NCI-H2081 (cell line): ENCODE data around the gene AMFR.

ENCODE experiments used
- DNase-seq, 2 experiments: peaks; one replicate each; lab custom pipeline; 2025; lab: John Stamatoyannopoulos, UW

Gene AMFR

DNA sequence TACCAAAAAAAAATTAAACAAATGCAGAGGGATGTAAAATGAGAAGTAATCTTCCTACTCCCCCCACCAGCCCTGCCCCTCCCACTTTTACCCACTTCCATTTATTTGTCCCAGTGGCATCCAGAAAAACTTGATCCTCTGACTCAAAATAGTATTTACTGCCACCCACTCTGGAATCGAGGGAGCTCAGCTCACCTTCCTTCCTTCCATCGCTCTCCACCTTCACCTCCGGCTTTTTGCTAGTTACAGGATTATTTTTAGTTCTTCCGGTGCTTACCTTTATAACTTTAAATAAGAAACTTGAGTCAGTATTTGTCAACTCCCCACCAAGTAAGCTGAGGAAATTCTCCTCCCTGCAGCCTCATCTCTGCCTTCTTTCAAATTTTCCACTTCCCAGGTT, 94.9 kb downstream of the AMFR start:
- no peak for DNase-seq

DNA sequence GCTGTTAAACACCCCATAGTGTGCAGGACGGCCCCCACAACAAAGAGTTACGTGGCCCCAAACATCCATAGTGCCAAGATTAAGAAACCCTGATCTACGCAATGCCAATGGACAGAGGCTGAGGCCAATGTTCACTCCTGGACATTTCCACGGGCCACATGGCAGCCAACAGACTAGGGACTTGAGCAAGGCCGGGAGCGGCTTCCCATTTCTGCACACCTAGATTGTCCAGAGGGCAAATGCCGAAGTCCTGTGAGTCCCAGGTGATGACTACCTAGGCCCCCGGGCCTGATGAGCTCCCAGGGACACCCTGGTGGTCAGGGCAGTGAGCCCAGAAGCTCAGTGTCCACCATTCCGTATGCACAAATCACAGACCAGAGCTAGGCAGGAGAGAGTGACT, 95.5 kb downstream of the AMFR start:
- DNase-seq = no peak

DNA sequence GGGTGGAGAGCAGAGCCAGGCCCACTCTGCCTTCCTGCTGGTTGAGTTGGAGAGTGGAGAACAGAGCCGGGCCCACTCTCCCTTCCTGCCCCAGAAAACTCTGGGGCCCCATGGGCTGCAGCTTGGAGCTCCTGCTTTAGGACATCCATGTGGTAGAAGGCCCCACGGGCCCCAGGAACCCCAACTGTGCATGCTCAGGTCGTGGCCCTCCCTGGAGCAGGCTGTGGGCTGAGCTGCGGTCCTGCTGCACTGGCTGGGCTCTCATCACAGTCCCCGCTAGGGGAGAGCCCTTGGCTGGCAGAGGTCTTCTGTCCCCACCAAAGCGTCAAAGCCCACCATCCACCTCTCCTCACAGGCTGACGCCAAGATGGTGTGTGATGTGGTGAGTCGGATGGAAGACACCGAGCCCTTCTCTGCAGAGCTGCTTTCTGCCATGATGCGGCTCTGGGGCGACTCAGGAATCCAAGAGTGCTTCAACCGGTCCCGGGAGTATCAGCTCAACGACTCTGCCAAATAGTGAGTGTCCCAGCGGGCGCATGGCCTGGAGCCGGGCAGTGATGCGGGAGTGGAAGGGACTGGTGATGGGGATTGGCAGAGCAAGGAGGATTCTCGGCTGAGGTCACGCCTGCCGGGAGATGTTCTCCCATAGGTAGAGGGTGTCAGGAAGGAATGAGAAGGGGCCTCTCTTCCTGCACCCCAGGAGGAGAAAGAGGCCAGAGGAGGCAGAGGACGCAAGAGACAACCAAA, 96.9 kb downstream of the AMFR start:
- no peak for DNase-seq

DNA sequence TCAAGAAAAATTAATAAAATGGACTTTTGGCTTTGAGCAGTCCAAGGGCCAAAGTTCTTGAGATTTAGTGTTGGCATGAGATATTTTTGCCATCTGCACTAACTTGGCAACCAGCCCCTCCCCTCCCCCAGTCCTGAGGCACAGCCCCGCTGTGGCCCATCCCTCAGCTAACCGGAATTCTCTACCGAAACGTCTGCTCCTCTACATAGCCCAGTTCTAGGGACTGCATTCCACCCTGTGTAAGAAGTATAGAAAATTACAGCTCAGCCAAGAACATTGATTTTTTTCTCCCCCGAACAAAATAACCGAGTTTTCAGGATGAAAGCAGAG, 97.5 kb downstream of the AMFR start:
- DNase-seq = no peak

DNA sequence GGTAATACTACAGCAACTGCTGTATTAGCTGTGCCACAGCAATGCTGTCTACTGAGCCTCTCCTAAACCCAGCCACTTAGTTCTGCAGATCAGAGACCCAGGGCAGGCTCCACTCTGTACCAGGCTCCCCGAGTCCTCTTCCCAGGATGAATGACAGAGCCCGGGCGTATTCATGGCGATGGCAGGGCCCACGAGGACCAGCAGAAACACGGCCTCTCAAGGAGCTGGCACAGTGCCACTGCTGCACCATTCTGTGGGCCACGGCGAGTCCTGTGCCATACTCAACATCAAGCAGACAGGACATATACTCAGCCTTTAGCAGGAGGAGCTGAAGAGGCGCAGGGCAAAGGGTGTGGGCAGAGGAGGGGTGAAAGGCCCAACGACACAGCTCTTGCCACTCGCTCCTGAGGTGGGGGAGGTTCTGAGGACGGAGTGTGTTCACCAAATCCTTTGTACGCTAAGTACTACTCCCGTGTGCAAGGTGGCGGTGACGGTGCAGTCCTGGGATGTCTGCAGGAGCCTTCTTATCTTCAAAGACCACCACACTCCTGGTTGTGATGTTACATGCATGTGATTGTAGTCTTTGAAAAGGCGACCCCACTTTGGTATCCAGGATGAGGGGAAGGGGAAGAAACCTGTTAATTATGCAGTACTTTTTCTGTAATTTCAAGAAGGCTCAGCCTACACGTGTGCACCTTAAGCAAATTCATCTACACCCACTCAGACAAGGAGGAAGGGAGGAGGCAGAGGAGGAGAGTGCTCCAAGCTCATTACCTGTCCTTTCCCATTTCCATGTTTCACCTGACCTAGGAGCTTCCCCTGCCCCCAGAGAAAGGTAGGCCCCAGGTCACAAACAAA, 98.0 kb downstream of the AMFR start:
- DNase-seq = no peak

DNA sequence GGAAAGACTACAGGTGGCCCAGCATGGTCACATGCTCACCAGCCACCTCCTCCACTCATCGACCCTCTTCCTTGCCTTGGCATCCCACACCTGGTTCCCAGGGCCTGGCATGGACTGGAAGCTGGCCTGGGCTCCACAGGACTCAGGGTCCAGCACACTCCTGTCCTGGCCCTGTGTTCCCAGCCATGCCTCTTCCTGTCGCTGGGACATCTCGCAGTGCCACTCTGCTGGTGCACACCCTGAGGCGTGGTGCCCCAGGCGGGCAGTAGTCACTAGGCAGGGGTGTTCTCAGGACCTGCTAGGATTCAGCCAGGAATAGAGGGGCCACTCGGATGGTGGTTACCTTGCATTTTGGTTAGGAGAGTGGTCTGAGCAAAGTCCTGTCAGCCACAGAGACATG, 99.4 kb downstream of the AMFR start:
- DNase-seq = no peak

DNA sequence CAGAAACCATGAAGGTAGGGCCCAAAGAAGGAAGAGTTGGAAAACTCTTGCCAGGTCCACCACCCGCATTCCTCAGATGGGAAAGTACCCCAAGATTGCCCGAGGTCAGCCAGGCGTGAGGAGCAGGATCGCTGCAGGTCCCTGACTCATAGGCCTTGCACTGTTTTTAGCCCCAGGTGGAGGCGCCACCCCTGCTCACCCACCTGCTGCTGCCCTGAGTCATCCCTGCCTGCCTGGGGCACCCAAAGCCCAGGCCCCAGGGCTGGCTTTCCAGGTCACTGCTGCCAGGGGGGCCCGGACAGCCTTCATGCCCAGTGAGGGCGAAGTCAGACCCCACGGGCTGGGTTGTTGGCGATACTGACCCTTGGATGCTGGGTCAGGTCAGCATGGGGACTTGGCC, 100.9 kb downstream of the AMFR start:
- DNase-seq = no peak

DNA sequence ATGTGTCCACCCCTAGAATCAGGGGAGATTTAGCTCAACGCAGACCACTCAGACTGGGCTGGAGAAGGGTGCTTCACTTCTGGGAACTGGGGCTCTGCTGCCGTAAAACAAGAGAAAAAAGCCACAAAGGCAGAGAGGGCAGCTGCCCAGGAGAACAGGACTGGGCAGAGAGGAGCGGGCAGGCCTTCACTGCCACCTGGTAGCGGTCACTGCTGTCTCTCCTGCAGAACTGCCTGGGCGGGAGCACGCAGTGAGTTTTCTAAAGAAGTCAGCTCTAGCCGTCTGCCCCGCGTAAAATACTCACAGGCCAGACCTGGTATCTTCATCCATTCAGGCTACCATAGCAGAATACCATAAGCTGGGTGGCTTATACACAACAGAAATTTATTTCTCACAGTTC, 103.8 kb downstream of the AMFR start:
- no peak for DNase-seq

DNA sequence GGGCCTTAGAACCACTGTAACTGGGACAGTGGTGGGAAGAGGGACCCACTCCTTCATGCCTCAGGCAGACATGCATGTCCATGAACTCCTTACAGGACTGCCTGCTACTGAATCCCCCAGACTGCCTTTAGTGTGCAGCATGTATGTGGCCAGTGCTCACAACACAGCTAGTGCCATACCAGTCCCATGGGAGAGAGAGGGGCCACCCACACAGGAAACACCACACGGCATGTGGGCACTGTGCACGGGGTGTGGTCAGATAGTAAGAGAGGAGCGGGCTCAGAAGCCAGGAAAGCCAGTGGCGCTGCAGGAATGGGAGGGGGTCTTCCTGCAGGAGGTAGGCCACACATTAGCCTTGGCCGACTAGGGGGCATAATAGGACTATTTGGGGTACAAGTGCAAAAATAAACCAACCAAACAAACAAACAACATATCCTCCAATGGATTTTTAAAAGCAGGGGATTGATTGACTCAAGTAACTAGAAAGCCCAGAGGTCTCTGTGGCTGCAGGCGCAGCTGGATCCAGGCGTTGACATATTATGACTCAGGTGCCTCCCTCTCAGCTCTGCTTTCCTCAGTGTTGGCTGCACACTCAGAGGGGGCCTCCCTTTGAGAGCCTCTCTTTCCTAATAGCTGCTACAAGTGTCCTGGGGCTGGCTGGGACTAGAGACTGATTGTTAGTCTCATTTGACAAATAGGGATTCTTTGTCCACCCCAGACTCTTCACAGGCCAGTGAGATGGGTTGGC, 104.4 kb downstream of the AMFR start:
- no peak for DNase-seq

DNA sequence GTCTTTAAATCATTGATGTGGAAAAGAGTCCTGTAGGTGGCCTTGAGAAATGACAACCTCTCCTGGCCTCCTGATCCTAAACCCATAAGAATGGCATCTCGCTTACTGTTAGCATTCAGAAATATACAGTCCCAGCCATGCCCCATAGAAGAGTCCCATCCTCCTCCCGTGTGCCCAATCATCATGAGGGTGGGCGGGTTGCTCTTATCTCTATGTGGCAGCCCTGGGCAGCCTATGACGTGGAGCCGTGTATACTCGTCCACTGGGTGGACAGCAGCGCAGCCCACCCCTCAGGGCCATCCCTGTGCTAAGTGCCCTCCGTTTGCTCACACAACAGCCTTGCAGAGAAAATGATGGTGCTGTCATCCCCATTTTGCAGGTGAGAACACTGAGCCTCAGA, 105.3 kb downstream of the AMFR start:
- DNase-seq = no peak

DNA sequence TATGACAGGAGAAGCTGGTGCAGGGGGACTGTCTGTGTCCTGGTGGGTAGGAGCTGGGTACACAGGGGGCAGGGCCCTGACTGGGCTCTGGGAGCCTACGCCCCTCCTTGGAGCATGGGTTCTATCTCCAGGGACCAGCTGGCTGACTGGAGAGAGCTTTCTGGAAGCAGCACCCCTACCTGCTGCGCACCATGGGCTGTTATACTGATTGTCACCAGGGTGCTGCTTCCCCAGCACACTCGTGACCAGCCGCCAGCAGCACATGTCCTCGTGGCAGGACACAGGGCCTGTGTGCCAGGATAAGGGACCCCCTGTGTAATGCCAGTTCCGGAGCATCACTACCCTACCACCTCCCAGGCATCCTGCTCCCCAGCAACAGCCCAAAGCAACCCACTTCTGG, 106.0 kb downstream of the AMFR start:
- DNase-seq = no peak

DNA sequence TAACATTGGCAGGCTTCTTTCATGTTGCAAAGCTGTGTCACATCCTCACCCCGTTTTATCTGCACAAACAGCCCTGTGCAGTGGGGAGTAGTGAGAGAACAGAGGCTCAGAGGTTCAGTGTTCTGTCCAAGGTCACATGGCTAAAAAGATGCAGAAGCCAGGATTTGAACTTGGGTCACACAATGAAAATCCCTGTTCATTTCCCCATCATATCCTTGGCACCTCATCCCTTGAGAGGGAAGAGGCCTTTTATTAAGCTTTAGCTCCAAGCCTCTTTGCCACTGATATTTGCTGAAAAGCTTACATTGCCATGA, 106.6 kb downstream of the AMFR start:
- DNase-seq = no peak

DNA sequence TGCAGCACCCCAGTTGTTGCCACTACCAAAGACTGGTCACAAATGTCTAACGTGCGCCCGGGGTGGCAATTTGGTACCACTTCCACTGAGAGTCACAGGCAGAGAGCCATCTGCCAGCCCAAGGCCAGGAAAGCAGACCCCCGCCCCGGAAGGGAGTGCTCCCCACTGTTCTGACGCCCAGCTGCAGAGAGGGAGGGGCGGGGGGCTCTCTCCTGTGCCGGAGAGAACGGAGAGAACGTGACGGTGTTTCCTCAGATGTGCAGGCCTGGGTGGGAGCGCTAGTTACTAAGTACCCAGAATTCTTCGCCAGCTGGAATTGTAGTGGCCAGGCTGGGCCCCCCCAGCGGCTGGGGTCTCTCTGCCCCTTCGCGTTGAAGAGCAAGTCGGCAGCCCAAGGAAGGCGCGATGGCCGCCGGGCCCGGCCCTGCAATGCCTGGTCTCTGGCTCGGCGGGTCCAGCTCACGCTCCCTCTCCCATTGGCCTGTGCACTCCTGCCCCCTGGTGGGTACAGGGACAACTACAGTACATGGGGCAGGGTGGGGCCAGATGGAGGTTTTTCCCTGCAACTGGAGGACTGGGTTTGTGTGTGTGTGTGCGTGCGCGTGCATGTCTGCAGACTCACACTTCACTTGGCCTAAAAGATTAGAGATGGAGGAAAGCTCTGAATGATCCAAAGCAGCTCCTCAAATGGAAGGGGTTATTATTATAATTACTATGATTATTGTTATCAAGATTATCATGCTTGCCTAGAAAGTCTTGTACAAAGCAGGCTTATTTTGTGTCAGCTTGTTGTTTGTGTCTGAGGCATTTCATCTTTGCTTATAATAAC, 107.1 kb downstream of the AMFR start:
- DNase-seq = peak; percentile 21 to 37

DNA sequence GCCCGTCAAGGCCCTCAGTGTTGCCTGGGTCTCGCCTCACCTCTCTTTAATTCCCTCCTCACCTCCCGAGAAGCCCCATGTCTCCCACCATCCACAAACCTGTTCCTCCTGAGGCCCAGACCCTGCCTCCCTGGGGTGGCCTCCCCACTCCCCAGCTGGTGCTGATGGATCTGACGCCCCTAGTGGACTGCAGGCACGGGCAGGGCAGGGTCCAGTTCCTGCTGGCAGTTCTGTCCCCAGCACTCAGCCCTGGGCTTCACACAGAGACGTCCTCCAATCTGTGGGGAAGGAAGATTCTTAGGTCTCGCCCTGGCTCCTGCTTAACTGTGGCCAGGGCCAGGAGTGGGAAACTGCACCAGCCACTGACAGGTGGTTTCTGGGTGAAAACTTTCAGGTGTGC, 108.8 kb downstream of the AMFR start:
- DNase-seq = no peak

DNA sequence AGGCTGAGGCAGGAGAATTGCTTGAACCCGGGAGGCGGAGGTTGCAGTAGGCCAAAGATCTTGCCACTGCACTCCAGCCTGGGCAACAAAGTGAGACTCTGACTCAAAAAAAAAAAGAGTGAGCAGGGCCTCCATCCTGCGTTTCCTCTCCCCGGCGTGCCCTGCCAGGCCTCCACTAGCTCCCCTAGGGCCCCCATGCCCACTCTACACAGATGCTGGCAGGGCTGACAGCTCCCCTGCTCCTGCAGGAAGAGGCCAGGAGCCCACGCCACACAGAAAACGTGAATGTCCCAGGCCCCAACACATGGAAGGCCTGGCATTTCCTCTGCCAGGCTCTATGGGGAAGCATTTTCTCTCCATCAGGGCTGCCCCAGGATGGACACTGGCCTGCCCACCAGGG, 109.4 kb downstream of the AMFR start:
- no peak for DNase-seq

DNA sequence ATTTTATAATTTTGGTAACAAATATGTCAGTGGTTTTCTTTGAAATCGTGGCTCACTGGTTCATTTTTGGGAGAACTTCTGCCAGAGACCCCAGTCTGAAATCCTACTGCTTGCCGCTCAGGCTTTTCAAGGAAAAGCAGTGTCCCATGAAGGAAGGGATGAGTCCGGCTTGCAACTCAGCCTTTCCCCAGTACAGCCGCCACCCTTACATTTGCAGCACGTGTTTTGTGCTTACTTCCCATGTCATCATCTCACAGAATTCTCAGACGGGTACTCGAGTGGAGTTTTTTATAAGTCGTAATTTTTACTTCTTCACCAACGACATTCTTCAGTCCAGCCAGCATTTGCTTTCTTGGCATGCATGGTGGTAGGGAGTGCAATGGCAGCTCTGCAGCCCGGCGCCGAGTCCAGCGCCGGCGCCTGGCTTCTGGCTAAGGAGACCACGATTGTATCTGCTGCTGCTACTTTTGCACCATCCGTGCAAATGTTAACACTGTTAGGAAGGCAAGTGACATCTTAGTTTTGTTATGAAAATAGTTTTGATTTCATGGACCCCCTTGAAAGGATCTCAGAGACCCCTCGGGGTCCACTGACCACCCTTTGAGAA, 111.0 kb downstream of the AMFR start:
- no peak for DNase-seq

DNA sequence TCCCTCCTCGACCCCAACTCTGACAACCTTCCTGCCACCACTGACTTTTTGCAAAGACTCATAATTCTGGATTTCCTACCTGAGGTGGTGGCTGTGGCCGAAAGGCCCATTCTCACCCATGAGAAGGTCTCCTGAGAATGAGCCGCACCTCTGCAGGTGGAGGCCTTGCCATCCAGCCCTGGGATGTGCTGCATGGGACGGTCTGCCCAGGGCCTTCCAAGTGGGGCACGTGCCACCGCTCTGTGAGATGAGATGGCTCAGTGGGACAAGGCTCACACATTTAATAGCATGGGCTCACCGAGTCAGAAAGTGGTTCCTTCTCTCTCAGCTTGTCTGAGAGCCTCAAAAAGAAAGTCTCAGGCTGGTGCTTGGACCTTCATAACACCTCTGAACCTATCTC, 112.8 kb downstream of the AMFR start:
- no peak for DNase-seq

DNA sequence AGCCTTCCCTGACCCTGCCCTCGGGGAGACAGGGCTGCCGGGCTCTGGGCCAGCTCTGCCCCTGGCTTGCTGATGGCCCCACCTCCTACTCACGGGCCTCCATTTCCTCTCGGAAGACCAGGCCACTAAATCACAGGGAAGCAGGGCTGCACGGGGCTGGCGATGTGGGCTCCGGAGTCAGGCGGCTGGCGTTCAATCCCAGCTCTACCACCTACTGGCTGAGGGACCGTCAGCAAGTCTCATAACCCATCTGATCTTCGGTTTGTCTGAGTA, 113.4 kb downstream of the AMFR start:
- no peak for DNase-seq
